Transverse colon (tissue), 4 donors: Measurements from ENCODE around the gene B3GALT5. TPM values are rescaled to one million over a fixed set of nuclear protein-coding genes. Genes with fewer than 3 reads are reported as not detected.

Source experiments
- DNase-seq: peaks from one replicate; pipeline ENCODE4 v3.0.0-alpha.2; 2019
- H3K27ac ChIP-seq, 4 donors: fragments of 200-600 bp; sonication (generic); 2 replicates each; pipeline ENCODE4 v1.5.1; 2016 to 2018; ENCODE audit warnings: inconsistent platforms in 4 of 4
- H3K27me3 ChIP-seq: fragments of 200-600 bp; sonication (generic); 2 replicates; pipeline ENCODE4 v1.5.1; 2017; ENCODE audit warnings: inconsistent platforms
- H3K36me3 ChIP-seq, 4 donors: fragments of 200-600 bp; sonication (generic); 2 replicates each; pipeline ENCODE4 v1.5.1; 2017 to 2019; ENCODE audit warnings: inconsistent platforms in 4 of 4
- H3K4me1 ChIP-seq, 4 donors: fragments of 200-600 bp; sonication (generic); 2 replicates each; pipeline ENCODE4 v1.5.1; 2017 to 2020; ENCODE audit warnings: inconsistent platforms in 4 of 4
- H3K4me3 ChIP-seq, 4 donors: fragments of 200-600 bp; sonication (generic); 1 replicate in 1 of 4; 2 replicates in 3 of 4; pipeline versions ENCODE4 v1.5.1 to v1.6.1; 2017 to 2019; ENCODE audit warnings: inconsistent platforms in 4 of 4
- H3K9me3 ChIP-seq, 2 donors: fragments of 200-600 bp; sonication (generic); 2 replicates each; pipeline ENCODE4 v1.5.1; 2017 to 2019; ENCODE audit warnings: inconsistent platforms in 2 of 2
- CTCF ChIP-seq, 5 experiments: fragments of 200-600 bp in 3 of 5; fragments of 450-650 bp in 2 of 5; sonication (generic) in 3 of 5; IDR thresholded peaks; 1 replicate in 2 of 5; 2 replicates in 3 of 5; pipeline ENCODE4 v1.5.1; 2016 to 2017; ENCODE audit warnings: antibody characterized with exemption in 5 of 5, inconsistent platforms in 3 of 5, mild to moderate bottlenecking in 2 of 5, moderate library complexity in 1 of 5
- EP300 ChIP-seq: sonication (generic); formaldehyde crosslinking; IDR thresholded peaks from one replicate; pipeline ENCODE4 v1.6.1; 2017; ENCODE audit warnings: antibody characterized with exemption, low read depth
- POLR2A ChIP-seq: fragments of 450-650 bp; IDR thresholded peaks from one replicate; pipeline ENCODE4 v1.6.1; 2016; ENCODE audit warnings: antibody characterized with exemption, mild to moderate bottlenecking, moderate library complexity
- POLR2AphosphoS5 ChIP-seq, 3 donors: sonication (generic); formaldehyde crosslinking; IDR thresholded peaks; one replicate each; pipeline ENCODE4 v1.6.1; 2016; ENCODE audit warnings: antibody characterized with exemption in 3 of 3
- WGBS, 2 donors: methylation state at CpG; one replicate each; pipeline ENCODE4 v1.1.5; 2018; ENCODE audit warnings: low coverage in 1 of 2; 5-methylcytosine and 5-hydroxymethylcytosine counted together
- in situ Hi-C, 4 donors: fragments of 200-750 bp; cut with MboI; loops; one replicate each; pipeline versions ENCODE4 v1.15.0 to v1.15.1; 2017; ENCODE audit warnings: low sequenced_read_pairs in 3 of 4, low pct_ligation_motif_present in 1 of 4, low pct_unique_long_range_greater_than_20kb in 1 of 4
- intact Hi-C: fragments of 100-400 bp; cut with DNase I; formaldehyde crosslinking; loops from one replicate; pipeline ENCODE4 v1.15.1; 2023; ENCODE audit warnings: low total_unique reads
- total RNA-seq, 4 donors: library from RNA; depleted of rRNA; stranded (reverse); fragments of >200 nt; gene quantifications; one replicate each; pipeline ENCODE4 v1.1.0, GENCODE V29; 2016

B3GALT5 gene
- total RNA-seq, 4 donors from 2014 or later = 31.4 to 81.9 (median 44.0) TPM

GRCh38 chr21:39593522-39593921, 19.2 kb upstream of the B3GALT5 start:
- intact Hi-C loops = no loop called here
- TF ChIP-seq POLR2AphosphoS5 (IDR thresholded peaks at IDR 0.05) = no peak
- no peak for TF ChIP-seq EP300
- in situ Hi-C loops = no loop called here

GRCh38 chr21:39595465-39595864, 17.3 kb upstream of the B3GALT5 start:
- Histone ChIP-seq H3K4me3 (no peak overlapping the region), H3K4me1 (no peaks in the 10 kb centered on the region), H3K36me3 (no peaks in the 10 kb centered on the region), H3K9me3 (no peaks in the 10 kb centered on the region), H3K27ac (no peak overlapping the region), H3K27me3 (no peaks in the 10 kb centered on the region)
- intact Hi-C loops = no loop called here
- no peak for DNase-seq
- WGBS, 2 donors = 89 to 100% methylated on average over 1 to 3 of the region's 3 CpGs
- in situ Hi-C loops = no loop called here
- no peak for TF ChIP-seq CTCF (IDR thresholded peaks at IDR 0.05)
- TF ChIP-seq POLR2A = no peak
- no peak for TF ChIP-seq EP300
- no peak for TF ChIP-seq POLR2AphosphoS5 (IDR thresholded peaks at IDR 0.05)

More at GRCh38 chr21:39593522-39593921, 19.2 kb upstream of the B3GALT5 start:
- H3K27ac ChIP-seq = no peak overlapping the region
- H3K36me3 ChIP-seq = no peaks in the 10 kb centered on the region
- no peak for DNase-seq
- no peaks in the 10 kb centered on the region for H3K27me3 ChIP-seq
- no peak overlapping the region for H3K4me3 ChIP-seq
- peaks cover 3 to 5% of the 10 kb centered on the region in 2 donors for H3K9me3 ChIP-seq
- H3K4me1 ChIP-seq = no peaks in the 10 kb centered on the region

- TF ChIP-seq POLR2AphosphoS5 (IDR thresholded peaks at IDR 0.05) (no peak), POLR2A (no peak), EP300 (no peak), CTCF (IDR thresholded peaks at IDR 0.05) (no peak)
- WGBS, 2 donors = 59 to 68% methylated on average over 5 to 7 of the region's 7 CpGs
- no peak for DNase-seq
- Histone ChIP-seq H3K36me3 (no peaks in the 10 kb centered on the region), H3K4me3 (no peak overlapping the region), H3K27ac (no peak overlapping the region), H3K9me3 (no peaks in the 10 kb centered on the region), H3K27me3 (no peaks in the 10 kb centered on the region), H3K4me1 (no peaks in the 10 kb centered on the region)
- intact Hi-C loops (no loop called here), in situ Hi-C loops (no loop called here)
These were observed 15.1 kb upstream of the B3GALT5 start for GRCh38 chr21:39597595-39597994.

- no peaks in the 10 kb centered on the region for H3K4me1 ChIP-seq
- H3K36me3 ChIP-seq = no peaks in the 10 kb centered on the region
- TF ChIP-seq EP300 (no peak), POLR2AphosphoS5 (IDR thresholded peaks at IDR 0.05) (no peak), CTCF (IDR thresholded peaks at IDR 0.05) (no peak), POLR2A (no peak)
- no peaks in the 10 kb centered on the region for H3K9me3 ChIP-seq
- no peak overlapping the region for H3K4me3 ChIP-seq
- no peaks in the 10 kb centered on the region for H3K27me3 ChIP-seq
- intact Hi-C loops (no loop called here), in situ Hi-C loops (no loop called here)
- 90% methylated on average over 2 to 5 of the region's 5 CpGs for WGBS, 2 donors
- no peak overlapping the region for H3K27ac ChIP-seq
- no peak for DNase-seq
These were observed 13.4 kb upstream of the B3GALT5 start for GRCh38 chr21:39599191-39599970.
